Immature natural killer cell (primary cell): ENCODE data around the gene LRRC23. TPM values are rescaled to one million over a fixed set of nuclear protein-coding genes. Genes with fewer than 3 reads are reported as not detected.

Experiments used
- DNase-seq, 3 donors: peaks; one replicate each; pipeline ENCODE4 v3.0.0; 2022; ENCODE audit warnings: mixed read lengths in 1 of 3
- H3K27ac Mint-ChIP-seq, 6 donors: one replicate each; pipeline ENCODE4 v1.8.0; 2020; ENCODE audit warnings: mixed read lengths in 6 of 6, mild to moderate bottlenecking in 5 of 6, inconsistent platforms in 4 of 6, moderate library complexity in 3 of 6
- H3K27me3 Mint-ChIP-seq, 3 donors: one replicate each; pipeline ENCODE4 v1.8.0; 2020 to 2021; ENCODE audit warnings: low read depth in 3 of 3, mild to moderate bottlenecking in 3 of 3, mixed read lengths in 3 of 3, moderate library complexity in 3 of 3, inconsistent platforms in 1 of 3
- H3K36me3 Mint-ChIP-seq, 3 donors: one replicate each; pipeline ENCODE4 v1.8.0; 2020; ENCODE audit warnings: mixed read lengths in 3 of 3, inconsistent platforms in 2 of 3, mild to moderate bottlenecking in 2 of 3
- H3K4me1 Mint-ChIP-seq, 2 donors: one replicate each; pipeline ENCODE4 v1.8.0; 2020; ENCODE audit warnings: inconsistent platforms in 2 of 2, mild to moderate bottlenecking in 2 of 2, mixed read lengths in 2 of 2, moderate library complexity in 1 of 2
- H3K4me3 Mint-ChIP-seq, 5 donors: one replicate each; pipeline ENCODE4 v1.8.0; 2020; ENCODE audit warnings: mild to moderate bottlenecking in 5 of 5, mixed read lengths in 5 of 5, inconsistent platforms in 3 of 5, moderate library complexity in 3 of 5
- H3K9me3 Mint-ChIP-seq, 6 donors: one replicate each; pipeline ENCODE4 v1.8.0; 2020; ENCODE audit warnings: mild to moderate bottlenecking in 6 of 6, mixed read lengths in 6 of 6, inconsistent platforms in 4 of 6, moderate library complexity in 3 of 6
- polyA plus RNA-seq, 3 donors: library from polyadenylated mRNA; unstranded; fragments of 300-500 nt; fragmentation: Illumina TruSeq; gene quantifications; one replicate each; pipeline ENCODE4 v1.2.3, GENCODE V29; 2021

LRRC23 gene
- polyA plus RNA-seq, 3 donors from 2014 or later = 2.3 to 4.4 (median 2.4) TPM

GRCh38 chr12:6942331-6942665 is 37.7 kb downstream of the LRRC23 start:
- no peak for DNase-seq
- Mint-ChIP-seq H3K27ac (peak overlapping the region; percentile 88 to 100 (median 96)), H3K27me3 (peaks cover 8 to 22% (median 12%) of the 10 kb centered on the region in 3 donors), H3K4me1 (peaks cover 56 to 59% of the 10 kb centered on the region in 2 donors), H3K4me3 (peak overlapping the region in 3 of 5 donors; percentile 20 to 57 (median 21)), H3K9me3 (no peaks in the 10 kb centered on the region), H3K36me3 (no peaks in the 10 kb centered on the region)

GRCh38 chr12:6943389-6943721 is 38.7 kb downstream of the LRRC23 start:
- peaks cover 8 to 22% (median 12%) of the 10 kb centered on the region in 3 donors for H3K27me3 Mint-ChIP-seq
- H3K4me1 Mint-ChIP-seq = peaks cover 60 to 64% of the 10 kb centered on the region in 2 donors
- no peaks in the 10 kb centered on the region for H3K36me3 Mint-ChIP-seq
- H3K4me3 Mint-ChIP-seq = peak overlapping the region; percentile 85 to 98 (median 93)
- peak in 2 of 3 donors; percentile 89 to 91 for DNase-seq
- H3K27ac Mint-ChIP-seq = peak overlapping the region; percentile 95 to 100 (median 96)
- H3K9me3 Mint-ChIP-seq = no peaks in the 10 kb centered on the region

- no peaks in the 10 kb centered on the region for H3K9me3 Mint-ChIP-seq
- H3K27ac Mint-ChIP-seq = peak within 1 kb of the TSS; percentile 95 to 100 (median 96)
- H3K4me3 Mint-ChIP-seq = peak within 1 kb of the TSS; percentile 85 to 98 (median 93)
- H3K4me1 Mint-ChIP-seq = peaks cover 65 to 69% of the 10 kb centered on the region in 2 donors
- DNase-seq = peak in 2 of 3 donors; percentile 83 to 89
- H3K27me3 Mint-ChIP-seq = peaks cover 8 to 22% (median 13%) of the 10 kb centered on the region in 3 donors
- H3K36me3 Mint-ChIP-seq = no peaks in the 10 kb centered on the region
These were observed 39.2 kb downstream of the LRRC23 start, which contains the start of the genes C12orf57 and RNU7-1 for GRCh38 chr12:6943722-6944380. Gene C12orf57, plus strand, starts transcription at chr12:6944022. Its CDS starts 100 bp downstream, at chr12:6944122. Gene RNU7-1, plus strand, starts transcription at chr12:6943816.

- DNase-seq = peak; percentile 82 to 85 (median 83)
- peaks cover 70% of the 10 kb centered on the region in 2 donors for H3K4me1 Mint-ChIP-seq
- no peaks in the 10 kb centered on the region for H3K36me3 Mint-ChIP-seq
- peak overlapping the region; percentile 95 to 100 (median 96) for H3K27ac Mint-ChIP-seq
- H3K4me3 Mint-ChIP-seq = peak overlapping the region; percentile 85 to 98 (median 93)
- no peaks in the 10 kb centered on the region for H3K9me3 Mint-ChIP-seq
- H3K27me3 Mint-ChIP-seq = peaks cover 8 to 26% (median 15%) of the 10 kb centered on the region in 3 donors
These were observed 40.0 kb downstream of the LRRC23 start for GRCh38 chr12:6944381-6945186.

- Mint-ChIP-seq H3K27me3 (peaks cover 8 to 25% (median 15%) of the 10 kb centered on the region in 3 donors), H3K36me3 (no peaks in the 10 kb centered on the region), H3K27ac (peak overlapping the region in 5 of 6 donors; percentile 31 to 100 (median 95)), H3K4me3 (peak overlapping the region; percentile 85 to 98 (median 93)), H3K4me1 (peaks cover 80% of the 10 kb centered on the region in 2 donors), H3K9me3 (no peaks in the 10 kb centered on the region)
- no peak for DNase-seq
These were observed 41.0 kb downstream of the LRRC23 start for GRCh38 chr12:6945613-6946012.

GRCh38 chr12:6946033-6946919 is 41.7 kb downstream of the LRRC23 start:
- Mint-ChIP-seq H3K27ac (peak overlapping the region; percentile 46 to 100 (median 92)), H3K9me3 (no peaks in the 10 kb centered on the region), H3K4me1 (peaks cover 85 to 87% of the 10 kb centered on the region in 2 donors), H3K4me3 (peak overlapping the region; percentile 77 to 96 (median 85)), H3K36me3 (no peaks in the 10 kb centered on the region), H3K27me3 (peaks cover 8 to 25% (median 15%) of the 10 kb centered on the region in 3 donors)
- DNase-seq = peak; percentile 26 to 47 (median 44)

- no peak for DNase-seq
- Mint-ChIP-seq H3K27me3 (peaks cover 8 to 26% (median 15%) of the 10 kb centered on the region in 3 donors), H3K27ac (peak overlapping the region; percentile 46 to 100 (median 92)), H3K4me3 (peak overlapping the region; percentile 77 to 85 (median 84)), H3K9me3 (no peaks in the 10 kb centered on the region), H3K4me1 (peaks cover 86 to 87% of the 10 kb centered on the region in 2 donors), H3K36me3 (no peaks in the 10 kb centered on the region)
These were observed 42.3 kb downstream of the LRRC23 start for GRCh38 chr12:6946920-6947374.

GRCh38 chr12:6947615-6948014 is 43.0 kb downstream of the LRRC23 start:
- Mint-ChIP-seq H3K36me3 (peaks cover 0 to 3% (median 1%) of the 10 kb centered on the region in 3 donors), H3K4me3 (peak overlapping the region in 4 of 5 donors; percentile 38 to 82 (median 44)), H3K9me3 (no peaks in the 10 kb centered on the region), H3K4me1 (peaks cover 84 to 89% of the 10 kb centered on the region in 2 donors), H3K27ac (peak overlapping the region; percentile 79 to 100 (median 92)), H3K27me3 (peaks cover 8 to 29% (median 17%) of the 10 kb centered on the region in 3 donors)
- DNase-seq = no peak

GRCh38 chr12:6948873-6949594 is 44.4 kb downstream of the LRRC23 start:
- Mint-ChIP-seq H3K4me1 (peaks cover 86 to 90% of the 10 kb centered on the region in 2 donors), H3K27ac (peak overlapping the region; percentile 95 to 100 (median 97)), H3K9me3 (no peaks in the 10 kb centered on the region), H3K36me3 (peaks cover 0 to 7% (median 5%) of the 10 kb centered on the region in 3 donors), H3K27me3 (peaks cover 10 to 35% (median 23%) of the 10 kb centered on the region in 3 donors), H3K4me3 (peak overlapping the region; percentile 70 to 85 (median 76))
- peak; percentile 49 to 62 (median 55) for DNase-seq

GRCh38 chr12:6950401-6950801 is 45.8 kb downstream of the LRRC23 start:
- DNase-seq = peak; percentile 31 to 37 (median 36)

GRCh38 chr12:6950811-6951540 is 46.4 kb downstream of the LRRC23 start, which contains the start of gene PTPN6:
Gene PTPN6, plus strand, starts transcription at chr12:6951356. Its CDS starts 157 bp downstream, at chr12:6951513.
- H3K27ac Mint-ChIP-seq = peak within 1 kb of the TSS; percentile 95 to 100 (median 99)
- H3K36me3 Mint-ChIP-seq = peaks cover 0 to 16% (median 8%) of the 10 kb centered on the region in 3 donors
- no peaks in the 10 kb centered on the region for H3K9me3 Mint-ChIP-seq
- peak within 1 kb of the TSS; percentile 94 to 99 (median 97) for H3K4me3 Mint-ChIP-seq
- peaks cover 89 to 90% of the 10 kb centered on the region in 2 donors for H3K4me1 Mint-ChIP-seq
- H3K27me3 Mint-ChIP-seq = peaks cover 16 to 34% (median 32%) of the 10 kb centered on the region in 3 donors
- peak; percentile 50 to 59 (median 57) for DNase-seq

More at GRCh38 chr12:6950401-6950801, 45.8 kb downstream of the LRRC23 start:
- Mint-ChIP-seq H3K4me3 (peak overlapping the region; percentile 94 to 99 (median 97)), H3K9me3 (no peaks in the 10 kb centered on the region), H3K27ac (peak overlapping the region; percentile 95 to 100 (median 98)), H3K36me3 (peaks cover 0 to 14% (median 5%) of the 10 kb centered on the region in 3 donors), H3K4me1 (peaks cover 86 to 90% of the 10 kb centered on the region in 2 donors), H3K27me3 (peaks cover 16 to 33% (median 29%) of the 10 kb centered on the region in 3 donors)
